H9 (cell line): Measurements from ENCODE around the gene NPHP4. TPM values are rescaled to one million over a fixed set of nuclear protein-coding genes. Genes with fewer than 3 reads are reported as not detected.

Experiments used
- DNase-seq: peaks from one replicate; pipeline ENCODE4 v3.0.0-alpha.2; 2017
- H2AFZ ChIP-seq: one replicate; pipeline ENCODE4 v1.6.1; 2013; ENCODE audit warnings: mild to moderate bottlenecking, low read length, control low read depth, moderate library complexity
- H2AK5ac ChIP-seq: 2 replicates; pipeline ENCODE4 v1.6.1; 2013; ENCODE audit warnings: low read length, control low read depth, mixed read lengths; ENCODE audit not compliant: insufficient read length
- H2BK120ac ChIP-seq: one replicate; pipeline ENCODE4 v1.6.1; 2013; ENCODE audit warnings: low read depth, mild to moderate bottlenecking, low read length, control low read depth, inconsistent platforms; ENCODE audit not compliant: poor library complexity, severe bottlenecking
- H2BK12ac ChIP-seq: 2 replicates; pipeline ENCODE4 v1.6.1; 2013; ENCODE audit warnings: low read length, control low read depth, mixed read lengths, low read depth; ENCODE audit not compliant: insufficient read length
- H2BK15ac ChIP-seq: 2 replicates; pipeline ENCODE4 v1.6.1; 2013; ENCODE audit warnings: low read depth, low read length, control low read depth
- H2BK20ac ChIP-seq: one replicate; pipeline ENCODE4 v1.6.1; 2013; ENCODE audit warnings: low read depth, mild to moderate bottlenecking, low read length, control low read depth, inconsistent platforms; ENCODE audit not compliant: poor library complexity, severe bottlenecking
- H2BK5ac ChIP-seq: 2 replicates; pipeline ENCODE4 v1.6.1; 2013; ENCODE audit warnings: low read length, control low read depth, mixed read lengths; ENCODE audit not compliant: insufficient read length
- H3K14ac ChIP-seq: 2 replicates; pipeline ENCODE4 v1.6.1; 2013; ENCODE audit warnings: low read length, control low read depth; ENCODE audit not compliant: insufficient read depth
- H3K18ac ChIP-seq: 2 replicates; pipeline ENCODE4 v1.6.1; 2013; ENCODE audit warnings: low read depth, mild to moderate bottlenecking, mixed read lengths, low read length, control low read depth; ENCODE audit not compliant: insufficient read length
- H3K23ac ChIP-seq: 2 replicates; pipeline ENCODE4 v1.6.1; 2013; ENCODE audit warnings: low read length, control low read depth, mixed read lengths, low read depth; ENCODE audit not compliant: insufficient read length
- H3K23me2 ChIP-seq: 2 replicates; pipeline ENCODE4 v1.6.1; 2013; ENCODE audit warnings: low read depth, mild to moderate bottlenecking, mixed read lengths, low read length, control low read depth; ENCODE audit not compliant: insufficient read length, poor library complexity, severe bottlenecking
- H3K27ac ChIP-seq: 2 replicates; pipeline ENCODE4 v1.5.1; 2013; ENCODE audit warnings: low read length, control low read depth, mixed read lengths, low read depth; ENCODE audit not compliant: insufficient read length
- H3K27me3 ChIP-seq: 2 replicates; pipeline ENCODE4 v1.6.1; 2013; ENCODE audit warnings: low read length, control low read depth, inconsistent platforms; ENCODE audit not compliant: insufficient read depth
- H3K4ac ChIP-seq: 2 replicates; pipeline ENCODE4 v1.6.1; 2013; ENCODE audit warnings: low read depth, mild to moderate bottlenecking, control low read depth, inconsistent platforms, low read length, moderate library complexity
- H3K4me1 ChIP-seq: 2 replicates; pipeline ENCODE4 v1.6.1; 2013; ENCODE audit warnings: low read length, control low read depth, inconsistent platforms; ENCODE audit not compliant: insufficient read depth
- H3K4me2 ChIP-seq: 2 replicates; pipeline ENCODE4 v1.6.1; 2013; ENCODE audit warnings: low read length, control low read depth, mixed read lengths; ENCODE audit not compliant: insufficient read length, insufficient read depth
- H3K56ac ChIP-seq: 2 replicates; pipeline ENCODE4 v1.6.1; 2013; ENCODE audit warnings: low read depth, mild to moderate bottlenecking, mixed read lengths, low read length, control low read depth; ENCODE audit not compliant: insufficient read length
- H3K79me1 ChIP-seq: 2 replicates; pipeline ENCODE4 v1.6.1; 2013; ENCODE audit warnings: low read depth, mild to moderate bottlenecking, moderate library complexity, low read length, control low read depth, inconsistent platforms; ENCODE audit not compliant: insufficient read depth, poor library complexity, severe bottlenecking
- H3K79me2 ChIP-seq: 2 replicates; pipeline ENCODE4 v1.6.1; 2013; ENCODE audit warnings: low read length, control low read depth, inconsistent platforms; ENCODE audit not compliant: insufficient read depth
- H3K9ac ChIP-seq: 2 replicates; pipeline ENCODE4 v1.6.1; 2013; ENCODE audit warnings: low read length, control low read depth, mixed read lengths; ENCODE audit not compliant: insufficient read length; ENCODE audit errors: extremely low read depth
- H3K9me3 ChIP-seq: one replicate; pipeline ENCODE4 v1.6.1; 2013; ENCODE audit warnings: low read depth, low read length, inconsistent platforms; ENCODE audit not compliant: control insufficient read depth
- H3T11ph ChIP-seq: one replicate; pipeline ENCODE4 v1.6.1; 2013; ENCODE audit warnings: mild to moderate bottlenecking, low read length, control low read depth, inconsistent platforms
- H4K20me1 ChIP-seq: one replicate; pipeline ENCODE4 v1.6.1; 2013; ENCODE audit not compliant: control insufficient read depth, insufficient read length, insufficient read depth
- H4K5ac ChIP-seq: 2 replicates; pipeline ENCODE4 v1.6.1; 2013; ENCODE audit warnings: low read depth, mild to moderate bottlenecking, mixed read lengths, low read length, control low read depth; ENCODE audit not compliant: insufficient read length
- H4K8ac ChIP-seq: replicated peaks from 2 replicates; pipeline ENCODE4 v1.6.1; 2013; ENCODE audit warnings: low read length, control low read depth, mixed read lengths, low read depth; ENCODE audit not compliant: insufficient read length
- H4K91ac ChIP-seq: 2 replicates; pipeline ENCODE4 v1.6.1; 2013; ENCODE audit warnings: low read depth, mild to moderate bottlenecking, moderate library complexity, mixed read lengths, low read length, control low read depth; ENCODE audit not compliant: insufficient read length
- H3K27ac Mint-ChIP-seq, 3 experiments: 2 replicates in 2 of 3; 3 replicates in 1 of 3; pipeline ENCODE4 v1.8.0; 2020 to 2021; ENCODE audit warnings: mixed read lengths in 3 of 3, mild to moderate bottlenecking in 1 of 3, moderate library complexity in 1 of 3
- H3K27me3 Mint-ChIP-seq: 2 replicates; pipeline ENCODE4 v1.8.0; 2021; ENCODE audit warnings: low read depth, mild to moderate bottlenecking, moderate library complexity, mixed read lengths
- H3K36me3 Mint-ChIP-seq, 3 experiments: 2 replicates in 2 of 3; 3 replicates in 1 of 3; pipeline ENCODE4 v1.8.0; 2020 to 2021; ENCODE audit warnings: low read depth in 3 of 3, mixed read lengths in 3 of 3; ENCODE audit not compliant: insufficient read depth in 1 of 3
- H3K4me1 Mint-ChIP-seq, 2 experiments: 2 replicates each; pipeline ENCODE4 v1.8.0; 2020; ENCODE audit warnings: mixed read lengths in 2 of 2
- H3K4me3 Mint-ChIP-seq, 2 experiments: 2 replicates in 1 of 2; 3 replicates in 1 of 2; pipeline ENCODE4 v1.8.0; 2020 to 2021; ENCODE audit warnings: mild to moderate bottlenecking in 2 of 2, mixed read lengths in 2 of 2, moderate library complexity in 1 of 2
- H3K9me3 Mint-ChIP-seq, 2 experiments: 2 replicates in 1 of 2; 3 replicates in 1 of 2; pipeline ENCODE4 v1.8.0; 2020; ENCODE audit warnings: mild to moderate bottlenecking in 2 of 2, mixed read lengths in 2 of 2, moderate library complexity in 1 of 2
- CTCF ChIP-seq: fragments of 200-600 bp; sonication (generic); conservative IDR thresholded peaks from 3 replicates; pipeline ENCODE4 v1.8.0; 2021; ENCODE audit warnings: antibody characterized with exemption, mild to moderate bottlenecking
- WGBS: extraction: QIAGEN DNeasy Blood & Tissue Kit; methylation state at CpG from one replicate; pipeline ENCODE4 v1.1.7; 2013; ENCODE audit warnings: missing lambda C conversion rate, low lambda C conversion rate, mixed read lengths; ENCODE audit not compliant: insufficient read length; ENCODE audit errors: extremely low coverage; 5-methylcytosine and 5-hydroxymethylcytosine counted together
- microRNA-seq: library from miRNA; unstranded; fragments of <30 nt; microRNA quantifications from one replicate; pipeline ENCODE4, GENCODE V29; 2020; ENCODE audit warnings: borderline microRNAs expressed
- total RNA-seq: library from RNA; stranded (reverse); gene quantifications from 2 replicates; pipeline ENCODE4 v1.2.1, GENCODE V29; 2021

The NPHP4 gene
- total RNA-seq, 1 experiment from 2014 or later: 17.6 TPM

GRCh38 chr1:5813480-5813879 is 178.7 kb downstream of the NPHP4 start:
- H2BK20ac ChIP-seq: no peak overlapping the region
- H3T11ph ChIP-seq: no peak overlapping the region
- no peak overlapping the region for H2AK5ac ChIP-seq
- no peak overlapping the region for H3K4ac ChIP-seq
- H4K5ac ChIP-seq: no peak overlapping the region
- no peaks in the 10 kb centered on the region for H3K79me1 ChIP-seq
- no peak overlapping the region for H2BK15ac ChIP-seq
- H3K4me1 Mint-ChIP-seq: peaks cover 13 to 15% of the 10 kb centered on the region in 2 experiments
- H3K9me3 Mint-ChIP-seq: peaks cover under 1 to 12% of the 10 kb centered on the region in 2 experiments
- no peak for DNase-seq
- H3K9me3 ChIP-seq: no peaks in the 10 kb centered on the region
- H4K91ac ChIP-seq: no peak overlapping the region
- TF ChIP-seq CTCF: no peak
- no peak overlapping the region for H3K4me2 ChIP-seq
- no peaks in the 10 kb centered on the region for H3K27me3 ChIP-seq
- H2BK5ac ChIP-seq: no peak overlapping the region
- WGBS: 100% methylated on average over 3 of the region's 8 CpGs
- H3K36me3 Mint-ChIP-seq: peaks cover under 1 to 3% (median 1%) of the 10 kb centered on the region in 3 experiments; a peak in 4 of 7 replicates
- no peaks in the 10 kb centered on the region for H3K79me2 ChIP-seq
- no peaks in the 10 kb centered on the region; the same call in 1 of the 2 replicates for H3K4me1 ChIP-seq
- no peak overlapping the region for H3K18ac ChIP-seq
- no peak overlapping the region for H3K9ac ChIP-seq
- H2BK120ac ChIP-seq: no peak overlapping the region
- no peaks in the 10 kb centered on the region for H3K23me2 ChIP-seq
- no peak overlapping the region for H3K4me3 Mint-ChIP-seq
- no peak overlapping the region for H2BK12ac ChIP-seq
- no peak overlapping the region for H3K27ac ChIP-seq
- no peak overlapping the region for H2AFZ ChIP-seq
- H3K27ac Mint-ChIP-seq: peak overlapping the region in 1 of 3 experiments; percentile 20; a peak in 1 of 7 replicates
- H3K56ac ChIP-seq: no peak overlapping the region
- no peak overlapping the region for H4K8ac ChIP-seq
- no peak overlapping the region for H3K23ac ChIP-seq
- H3K14ac ChIP-seq: no peak overlapping the region
- H3K27me3 Mint-ChIP-seq: peaks cover 5% of the 10 kb centered on the region
- H4K20me1 ChIP-seq: no peaks in the 10 kb centered on the region

Small RNAs within 50 kb of the gene (microRNA-seq; reads per million reads assigned to microRNA genes)
- gene MIR4689: not detected

Other genes with a start within 250 kb of the NPHP4 start
- gene KCNAB2, start 53.5 kb upstream of the NPHP4 start, total RNA-seq: 7.8 and 8.3 TPM in 2 replicates
- 0.99 and 1.6 TPM in 2 replicates for gene CHD5, start 187.9 kb upstream of the NPHP4 start, total RNA-seq
- gene RPL22, start 207.2 kb upstream of the NPHP4 start, total RNA-seq: 547 and 582 TPM in 2 replicates
- 4.9 and 7.1 TPM in 2 replicates for gene RNF207, start 213.7 kb upstream of the NPHP4 start, total RNA-seq
- gene ICMT, start 243.5 kb upstream of the NPHP4 start, total RNA-seq: 107 and 114 TPM in 2 replicates